ENCODE results near the gene CREBL2.
"Not testable (repeated sequence)": the region's sequence is repeated elsewhere in the genome, so short reads cannot be mapped to it uniquely, and the experiment has no call there.

DNA sequence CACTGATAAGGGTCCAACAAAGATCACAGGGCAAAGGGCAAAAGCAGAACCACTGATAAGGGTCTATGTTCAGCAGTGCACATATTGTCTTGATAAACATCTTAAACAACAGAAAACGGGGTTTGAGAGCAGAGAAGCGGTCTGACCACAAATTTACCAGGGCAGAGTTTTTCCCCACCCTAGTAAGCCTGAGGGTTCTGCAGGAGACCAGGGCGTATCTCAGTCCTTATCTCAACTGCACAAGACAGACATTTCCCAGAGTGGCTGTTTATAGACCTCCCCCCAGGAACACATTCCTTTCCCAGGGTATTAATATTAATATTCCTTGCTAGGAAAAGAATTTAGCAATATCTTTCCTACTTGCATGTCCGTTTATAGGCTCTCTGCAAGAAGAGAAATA lies 28.3 kb downstream of the CREBL2 start:
- TF ChIP-seq, protein P1, sequence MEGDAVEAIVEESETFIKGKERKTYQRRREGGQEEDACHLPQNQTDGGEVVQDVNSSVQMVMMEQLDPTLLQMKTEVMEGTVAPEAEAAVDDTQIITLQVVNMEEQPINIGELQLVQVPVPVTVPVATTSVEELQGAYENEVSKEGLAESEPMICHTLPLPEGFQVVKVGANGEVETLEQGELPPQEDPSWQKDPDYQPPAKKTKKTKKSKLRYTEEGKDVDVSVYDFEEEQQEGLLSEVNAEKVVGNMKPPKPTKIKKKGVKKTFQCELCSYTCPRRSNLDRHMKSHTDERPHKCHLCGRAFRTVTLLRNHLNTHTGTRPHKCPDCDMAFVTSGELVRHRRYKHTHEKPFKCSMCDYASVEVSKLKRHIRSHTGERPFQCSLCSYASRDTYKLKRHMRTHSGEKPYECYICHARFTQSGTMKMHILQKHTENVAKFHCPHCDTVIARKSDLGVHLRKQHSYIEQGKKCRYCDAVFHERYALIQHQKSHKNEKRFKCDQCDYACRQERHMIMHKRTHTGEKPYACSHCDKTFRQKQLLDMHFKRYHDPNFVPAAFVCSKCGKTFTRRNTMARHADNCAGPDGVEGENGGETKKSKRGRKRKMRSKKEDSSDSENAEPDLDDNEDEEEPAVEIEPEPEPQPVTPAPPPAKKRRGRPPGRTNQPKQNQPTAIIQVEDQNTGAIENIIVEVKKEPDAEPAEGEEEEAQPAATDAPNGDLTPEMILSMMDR (IDR thresholded peaks at IDR 0.05): not testable (repeated sequence)
- TF ChIP-seq POLR2A (IDR thresholded peaks at IDR 0.05): not testable (repeated sequence)

Data from testis (tissue), 2 donors.